H1 (cell line): ENCODE data around the gene SULT6B1. TPM values are rescaled to one million over a fixed set of nuclear protein-coding genes. Genes with fewer than 3 reads are reported as not detected.

Source experiments
- CTCF ChIA-PET: fragments of 300-600 bp; sonication (Branson Sonifier 250); formaldehyde crosslinking; loops from one replicate; lab custom pipeline; 2021; ENCODE audit not compliant: partially characterized antibody; lab: Charles Lee
- POLR2A ChIA-PET: fragments of 300-600 bp; sonication (Branson Sonifier 250); formaldehyde crosslinking; loops from one replicate; lab custom pipeline; 2021; ENCODE audit warnings: inconsistent platforms; ENCODE audit not compliant: partially characterized antibody; lab: Charles Lee
- DNase-seq, 2 experiments: peaks; one replicate each; pipeline versions ENCODE4 v3.0.0 to v3.0.0-alpha.2; 2010 to 2022; ENCODE audit warnings: low spot score in 2 of 2, low read depth in 1 of 2, mixed read lengths in 1 of 2
- FAIRE-seq: peaks from 2 replicates; lab custom pipeline; 2011; peaks lifted over from hg19 to GRCh38; lab: Jason Lieb, UNC
- H2AFZ ChIP-seq: 2 replicates; pipeline ENCODE4 v1.8.1; 2012; ENCODE audit warnings: low read length, inconsistent platforms
- H2AK5ac ChIP-seq: 2 replicates; pipeline ENCODE4 v1.6.1; 2013; ENCODE audit warnings: low read depth, low read length
- H2BK120ac ChIP-seq: replicated peaks from 2 replicates; pipeline ENCODE3; 2013; ENCODE audit warnings: low read depth, low read length, inconsistent platforms
- H2BK12ac ChIP-seq: 2 replicates; pipeline ENCODE4 v1.6.1; 2013; ENCODE audit warnings: low read depth, low read length
- H2BK15ac ChIP-seq: 2 replicates; pipeline ENCODE4 v1.6.1; 2013; ENCODE audit warnings: low read length
- H2BK20ac ChIP-seq: 2 replicates; pipeline ENCODE4 v1.6.1; 2013; ENCODE audit warnings: low read length
- H2BK5ac ChIP-seq: 2 replicates; pipeline ENCODE4 v1.6.1; 2013; ENCODE audit warnings: low read depth, low read length
- H3K14ac ChIP-seq: 2 replicates; pipeline ENCODE4 v1.6.1; 2013; ENCODE audit warnings: inconsistent platforms; ENCODE audit not compliant: insufficient read length
- H3K18ac ChIP-seq: 2 replicates; pipeline ENCODE4 v1.6.1; 2013; ENCODE audit warnings: low read length; ENCODE audit errors: extremely low read depth
- H3K23ac ChIP-seq: 2 replicates; pipeline ENCODE4 v1.6.1; 2013; ENCODE audit warnings: inconsistent platforms; ENCODE audit not compliant: insufficient read length
- H3K23me2 ChIP-seq: 2 replicates; pipeline ENCODE4 v1.6.1; 2013; ENCODE audit warnings: low read depth, low read length
- H3K27ac ChIP-seq: 2 replicates; pipeline ENCODE4 v1.6.1; 2011; ENCODE audit warnings: low read depth, low read length, inconsistent platforms
- H3K27me3 ChIP-seq, 4 experiments: replicated peaks in 1 of 4; 1 replicate in 1 of 4; 2 replicates in 3 of 4; pipeline versions ENCODE4 v1.6.1 to v1.8.1; 2011 to 2013; ENCODE audit warnings: low read length in 3 of 4, mild to moderate bottlenecking in 3 of 4, inconsistent platforms in 2 of 4, mixed read lengths in 2 of 4, moderate library complexity in 1 of 4; ENCODE audit not compliant: control insufficient read depth in 3 of 4, insufficient read depth in 3 of 4; ENCODE audit errors: extremely low read depth in 1 of 4
- H3K36me3 ChIP-seq, 4 experiments: 2 replicates each; pipeline versions ENCODE4 v1.6.1 to v1.8.1; 2011 to 2013; ENCODE audit warnings: mild to moderate bottlenecking in 4 of 4, low read length in 3 of 4, moderate library complexity in 2 of 4, control low read depth in 1 of 4, inconsistent platforms in 1 of 4; ENCODE audit not compliant: insufficient read depth in 4 of 4, control insufficient read depth in 2 of 4
- H3K4ac ChIP-seq: replicated peaks from 2 replicates; pipeline ENCODE3; 2013; ENCODE audit warnings: low read length, low read depth, mixed read lengths, inconsistent platforms; ENCODE audit not compliant: insufficient read length
- H3K4me1 ChIP-seq, 4 experiments: replicated peaks in 1 of 4; 1 replicate in 1 of 4; 2 replicates in 3 of 4; pipeline versions ENCODE4 v1.6.1 to v1.8.1; 2011 to 2013; ENCODE audit warnings: low read length in 3 of 4, inconsistent platforms in 2 of 4, mixed read lengths in 1 of 4; ENCODE audit not compliant: insufficient read depth in 4 of 4, control insufficient read depth in 3 of 4
- H3K4me2 ChIP-seq, 2 experiments: 2 replicates each; pipeline versions ENCODE4 v1.6.1 to v1.8.1; 2011 to 2013; ENCODE audit warnings: low read depth in 2 of 2, low read length in 2 of 2, control low read depth in 1 of 2, inconsistent platforms in 1 of 2, mild to moderate bottlenecking in 1 of 2; ENCODE audit not compliant: insufficient read depth in 1 of 2
- H3K4me3 ChIP-seq, 4 experiments: fragments of 200-600, 300-600 bp in 1 of 4; sonication (generic), shearing (Covaris generic), sonication (Bioruptor Twin) in 1 of 4; 2 replicates each; pipeline versions ENCODE4 v1.5.1 to v1.8.1; 2011 to 2016; ENCODE audit warnings: low read length in 4 of 4, low read depth in 3 of 4, control low read depth in 2 of 4, inconsistent platforms in 2 of 4, mild to moderate bottlenecking in 2 of 4, mixed read lengths in 1 of 4, moderate library complexity in 1 of 4; ENCODE audit not compliant: insufficient read depth in 2 of 4; ENCODE audit errors: extremely low read depth in 1 of 4
- H3K56ac ChIP-seq: replicated peaks from 2 replicates; pipeline ENCODE3; 2013; ENCODE audit warnings: low read depth, mild to moderate bottlenecking, mixed read lengths, low read length, inconsistent platforms; ENCODE audit not compliant: insufficient read length
- H3K79me1 ChIP-seq: 2 replicates; pipeline ENCODE4 v1.6.1; 2013; ENCODE audit warnings: low read depth, low read length, control low read depth
- H3K79me2 ChIP-seq, 2 experiments: 2 replicates each; pipeline versions ENCODE4 v1.6.1 to v1.8.1; 2012 to 2013; ENCODE audit warnings: low read length in 2 of 2, mild to moderate bottlenecking in 2 of 2, inconsistent platforms in 1 of 2; ENCODE audit not compliant: insufficient read depth in 2 of 2, control insufficient read depth in 1 of 2
- H3K9ac ChIP-seq, 4 experiments: replicated peaks in 1 of 4; 1 replicate in 1 of 4; 2 replicates in 3 of 4; pipeline versions ENCODE4 v1.6.1 to v1.8.1; 2011 to 2013; ENCODE audit warnings: low read depth in 3 of 4, low read length in 3 of 4, control low read depth in 2 of 4, mild to moderate bottlenecking in 2 of 4, moderate library complexity in 2 of 4, inconsistent platforms in 1 of 4; ENCODE audit errors: extremely low read depth in 1 of 4
- H3K9me3 ChIP-seq, 2 experiments: 2 replicates each; pipeline versions ENCODE4 v1.6.1 to v1.8.1; 2012 to 2013; ENCODE audit warnings: mild to moderate bottlenecking in 2 of 2, moderate library complexity in 2 of 2, control low read depth in 1 of 2, inconsistent platforms in 1 of 2, low read depth in 1 of 2, low read length in 1 of 2, mixed read lengths in 1 of 2; ENCODE audit not compliant: insufficient read depth in 2 of 2
- H4K20me1 ChIP-seq, 2 experiments: replicated peaks in 1 of 2; 2 replicates each; pipeline versions ENCODE3 to v1.8.1; 2011 to 2013; ENCODE audit warnings: inconsistent platforms in 2 of 2, low read length in 2 of 2, mild to moderate bottlenecking in 1 of 2; ENCODE audit not compliant: insufficient read depth in 2 of 2, control insufficient read depth in 1 of 2
- H4K5ac ChIP-seq: 2 replicates; pipeline ENCODE4 v1.6.1; 2013; ENCODE audit warnings: low read length, low read depth, mixed read lengths, inconsistent platforms; ENCODE audit not compliant: insufficient read length
- H4K8ac ChIP-seq: 2 replicates; pipeline ENCODE4 v1.8.0; 2013; ENCODE audit warnings: mild to moderate bottlenecking, moderate library complexity, low read length, inconsistent platforms; ENCODE audit not compliant: insufficient read depth; ENCODE audit errors: extremely low read depth
- H4K91ac ChIP-seq: replicated peaks from 2 replicates; pipeline ENCODE3; 2013; ENCODE audit warnings: low read length, mixed read lengths, inconsistent platforms; ENCODE audit not compliant: insufficient read length
- CEBPB ChIP-seq: IDR thresholded peaks from 2 replicates; pipeline ENCODE4 v1.6.1; 2012; ENCODE audit warnings: low read depth, low read length
- CTBP2 ChIP-seq: IDR thresholded peaks from 2 replicates; pipeline ENCODE4 v1.7.0; 2011; ENCODE audit warnings: borderline replicate concordance, mild to moderate bottlenecking, moderate library complexity, mixed read lengths, low read length; ENCODE audit not compliant: insufficient read depth, insufficient read length
- RAD21 ChIP-seq, 2 experiments: IDR thresholded peaks in 1 of 2; conservative IDR thresholded peaks in 1 of 2; 2 replicates each; pipeline ENCODE4 v1.6.1; 2011; ENCODE audit warnings: low read depth in 2 of 2, low read length in 2 of 2, improper control_type of control experiment in 1 of 2, inconsistent platforms in 1 of 2, mild to moderate bottlenecking in 1 of 2, moderate library complexity in 1 of 2
- YY1 ChIP-seq: IDR thresholded peaks from 2 replicates; pipeline ENCODE4 v1.6.1; 2011; ENCODE audit warnings: low read depth, mild to moderate bottlenecking, low read length
- polyA plus RNA-seq, 7 experiments: library from polyadenylated mRNA; depleted of rRNA in 3 of 7; stranded (reverse) in 5 of 7; unstranded in 2 of 7; fragments of >200 nt in 5 of 7; fragments of 200-250 nt in 2 of 7; gene quantifications; 1 replicate in 5 of 7; 2 replicates in 1 of 7; 4 replicates in 1 of 7; pipeline versions ENCODE4 v1.2.1 to v1.2.3, GENCODE V29; 2011 to 2013; ENCODE audit warnings: missing spikeins in 2 of 7, mixed read lengths in 2 of 7
- total RNA-seq: library from RNA; stranded (reverse); fragmentation: NEBNext Ultra II Directional; extraction: Animal tissue kit (Norgen Biotek cat#: 25700); gene quantifications from 2 replicates; pipeline ENCODE4 v1.2.1, GENCODE V29; 2021

SULT6B1 gene
- total and polyA plus RNA-seq, 2 of the 8 experiments (the other 6 are each of a cell fraction or from before 2014, with no cell fraction given), result not detected

DNA sequence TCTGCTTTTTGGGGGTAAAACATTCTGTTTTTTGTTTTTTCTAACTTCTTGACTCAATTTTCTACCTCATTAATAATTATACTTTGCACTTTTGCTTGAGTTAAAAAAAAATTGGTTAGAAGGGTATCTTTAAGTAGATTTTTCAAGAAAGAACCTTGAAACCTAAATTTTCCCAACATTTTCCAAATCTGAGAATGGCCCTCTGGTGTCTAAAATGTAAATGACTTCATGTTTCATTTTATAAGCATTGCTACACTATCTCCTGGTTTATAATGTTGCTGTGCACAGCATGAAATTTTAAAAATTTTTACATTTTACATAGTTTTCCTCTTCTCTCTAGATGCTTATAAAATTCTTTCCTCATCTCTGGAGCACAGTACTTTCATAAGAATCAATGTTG is 45.9 kb downstream of the SULT6B1 start:
- H3K79me2 ChIP-seq, result no peaks in the 10 kb centered on the region
- H3K14ac ChIP-seq, result no peak overlapping the region
- no peaks in the 10 kb centered on the region for H3K27me3 ChIP-seq
- FAIRE-seq, result no peak
- no peak overlapping the region for H3K9ac ChIP-seq
- peaks cover 12 to 39% (median 27%) of the 10 kb centered on the region in 4 experiments for H3K36me3 ChIP-seq
- no peak overlapping the region for H2BK5ac ChIP-seq
- H2AK5ac ChIP-seq, result no peak overlapping the region
- CTCF ChIA-PET, result interaction anchor here (0.9 to 1.2 kb wide), 2 partner anchors 10 to 364 kb away, joined by 3 to 4 read pairs; no protein-coding TSS in a partner anchor
- no peak overlapping the region for H4K8ac ChIP-seq
- H3K4me2 ChIP-seq, result no peak overlapping the region
- no peak overlapping the region for H3K18ac ChIP-seq
- no peaks in the 10 kb centered on the region for H4K20me1 ChIP-seq
- H2BK120ac ChIP-seq, result no peak overlapping the region
- H3K23ac ChIP-seq, result no peak overlapping the region
- H2BK12ac ChIP-seq, result no peak overlapping the region
- no peak overlapping the region for H3K4ac ChIP-seq
- no peak for DNase-seq
- H3K56ac ChIP-seq, result no peak overlapping the region
- no peak overlapping the region for H3K4me3 ChIP-seq
- POLR2A ChIA-PET, result no interaction called here
- H3K79me1 ChIP-seq, result no peaks in the 10 kb centered on the region
- no peaks in the 10 kb centered on the region for H3K9me3 ChIP-seq
- no peak overlapping the region for H2BK20ac ChIP-seq
- no peaks in the 10 kb centered on the region for H3K23me2 ChIP-seq
- no peak for TF ChIP-seq YY1
- TF ChIP-seq CTBP2, result no peak
- no peak for TF ChIP-seq RAD21 (IDR thresholded peaks at IDR 0.05 in 1 of 2, conservative IDR thresholded peaks at IDR 0.05 in 1 of 2; ENCODE audit: low read depth in 2 of 2, low read length in 2 of 2)
- TF ChIP-seq CEBPB, result no peak
- no peak overlapping the region for H2AFZ ChIP-seq
- H2BK15ac ChIP-seq, result no peak overlapping the region
- no peaks in the 10 kb centered on the region for H3K4me1 ChIP-seq
- H3K27ac ChIP-seq, result no peak overlapping the region
- H4K5ac ChIP-seq, result no peak overlapping the region
- no peak overlapping the region for H4K91ac ChIP-seq
